GM15510 (cell line): ENCODE measurements around the gene TSHZ1.
A peak's percentile ranks its signal among the peaks of the same experiment; 100 is the strongest.

Source experiments
- POLR2A ChIP-seq: IDR thresholded peaks from 3 replicates; pipeline ENCODE4 v1.6.1; 2011; ENCODE audit warnings: borderline replicate concordance; ENCODE audit not compliant: insufficient read length; ENCODE audit errors: extremely low read depth

TSHZ1 gene

GRCh38 chr18:75210274-75211001, at the start of gene TSHZ1:
Gene TSHZ1 (plus strand): TSS chr18:75210797. CDS start chr18:75211877, 1,080 bp downstream.
- peak; percentile 62 for TF ChIP-seq POLR2A

DNA sequence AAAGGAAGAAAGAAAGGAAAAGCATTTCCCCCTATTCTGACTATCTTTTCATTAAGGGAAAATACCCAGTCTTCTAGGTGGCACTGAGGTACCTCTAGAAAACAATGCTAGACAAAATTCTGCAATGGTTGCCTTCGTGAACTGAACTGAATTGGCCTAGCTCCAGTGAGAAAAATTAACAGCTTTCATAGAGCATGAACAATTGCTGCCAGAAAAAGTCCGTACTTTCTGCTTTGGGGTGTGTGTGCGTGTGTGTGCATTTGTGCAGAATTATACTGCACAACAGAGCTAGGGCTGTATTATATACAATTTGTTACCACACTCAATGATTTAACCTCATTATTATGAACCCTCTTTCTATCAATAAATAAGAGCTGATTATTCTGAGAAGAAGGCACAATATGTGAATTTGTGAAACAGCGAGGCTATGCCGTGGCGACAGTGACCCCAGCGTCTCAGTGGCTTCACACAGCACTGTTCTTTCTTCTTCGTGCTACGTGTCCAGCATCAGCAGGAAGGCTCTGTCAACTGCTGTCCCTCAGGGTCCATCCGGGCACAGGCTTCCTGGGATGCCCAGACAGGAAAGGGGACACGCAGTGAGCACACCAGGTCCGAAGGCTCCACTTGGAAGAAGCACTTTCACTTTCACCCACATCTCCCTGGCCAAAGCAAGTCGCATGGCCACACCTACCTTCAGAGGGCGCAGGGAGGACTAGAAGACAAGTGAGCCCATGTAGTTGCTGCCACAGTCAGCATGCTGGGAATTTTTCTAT, 49.2 kb upstream of the TSHZ1 start:
- no peak for TF ChIP-seq POLR2A

DNA sequence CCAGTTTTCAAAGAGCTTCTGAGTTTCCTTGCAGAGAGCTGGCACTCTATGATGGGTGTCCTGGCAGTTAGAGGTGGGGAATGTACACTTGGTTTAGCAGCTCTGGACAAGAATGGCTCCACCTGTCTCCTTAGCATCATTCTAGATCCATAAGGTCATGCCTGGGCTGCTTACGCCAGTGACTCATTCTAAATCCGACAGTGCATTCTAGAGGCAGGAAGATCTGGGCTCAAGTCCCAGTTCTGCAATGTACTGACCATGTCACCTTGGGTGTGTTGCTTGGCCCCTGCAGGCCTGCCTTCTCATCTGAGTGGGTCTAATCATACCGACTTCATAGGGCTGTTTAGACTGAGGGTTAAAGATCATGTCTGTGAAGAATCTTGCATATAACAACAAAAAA, 48.1 kb upstream of the TSHZ1 start:
- TF ChIP-seq POLR2A, result no peak

- no peak for TF ChIP-seq POLR2A
Observed at GRCh38 chr18:75162978-75163377, 47.6 kb upstream of the TSHZ1 start.

DNA sequence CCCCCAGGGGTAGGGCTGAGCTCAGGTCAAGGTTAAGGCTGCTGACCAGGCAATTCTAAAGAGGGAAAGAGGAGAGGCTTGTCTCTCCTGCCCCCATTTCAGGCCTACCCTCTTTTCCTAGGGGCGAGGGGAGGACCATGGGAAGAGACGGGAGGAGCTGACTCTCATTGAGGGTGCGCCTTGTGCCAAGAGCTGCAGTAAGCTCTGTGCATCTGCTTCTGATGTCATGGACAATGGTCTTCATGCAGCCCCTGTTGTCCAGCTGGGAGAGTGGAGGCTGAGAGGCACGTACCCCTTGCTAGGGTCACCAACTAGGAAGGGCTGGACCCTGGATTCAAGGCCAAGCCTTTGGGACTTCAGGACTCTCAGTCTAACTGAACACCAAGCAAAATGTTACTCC, 46.9 kb upstream of the TSHZ1 start:
- no peak for TF ChIP-seq POLR2A

- no peak for TF ChIP-seq POLR2A
Observed at GRCh38 chr18:75164479-75164878, 46.1 kb upstream of the TSHZ1 start.

GRCh38 chr18:75165926-75166325, 44.7 kb upstream of the TSHZ1 start:
- TF ChIP-seq POLR2A, result no peak

DNA sequence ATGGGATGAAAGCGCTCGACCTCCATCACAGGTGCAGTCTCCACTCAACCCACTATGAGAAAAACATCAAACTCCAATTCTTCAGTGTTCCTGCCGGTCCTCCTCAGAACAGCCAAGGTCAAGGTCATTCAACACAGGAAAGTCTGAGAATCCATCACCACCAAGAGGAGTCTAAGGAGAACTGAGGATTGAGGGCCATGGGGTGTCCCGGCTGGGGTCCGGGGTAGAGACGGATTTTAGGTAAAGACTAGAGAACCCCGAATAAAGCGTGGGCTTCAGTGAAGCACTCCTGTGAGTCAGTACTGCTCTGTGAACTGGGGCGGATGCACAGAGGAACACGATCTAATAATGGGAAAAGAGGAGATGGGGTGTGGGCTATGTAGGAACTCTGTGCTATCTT, 43.5 kb upstream of the TSHZ1 start:
- no peak for TF ChIP-seq POLR2A

DNA sequence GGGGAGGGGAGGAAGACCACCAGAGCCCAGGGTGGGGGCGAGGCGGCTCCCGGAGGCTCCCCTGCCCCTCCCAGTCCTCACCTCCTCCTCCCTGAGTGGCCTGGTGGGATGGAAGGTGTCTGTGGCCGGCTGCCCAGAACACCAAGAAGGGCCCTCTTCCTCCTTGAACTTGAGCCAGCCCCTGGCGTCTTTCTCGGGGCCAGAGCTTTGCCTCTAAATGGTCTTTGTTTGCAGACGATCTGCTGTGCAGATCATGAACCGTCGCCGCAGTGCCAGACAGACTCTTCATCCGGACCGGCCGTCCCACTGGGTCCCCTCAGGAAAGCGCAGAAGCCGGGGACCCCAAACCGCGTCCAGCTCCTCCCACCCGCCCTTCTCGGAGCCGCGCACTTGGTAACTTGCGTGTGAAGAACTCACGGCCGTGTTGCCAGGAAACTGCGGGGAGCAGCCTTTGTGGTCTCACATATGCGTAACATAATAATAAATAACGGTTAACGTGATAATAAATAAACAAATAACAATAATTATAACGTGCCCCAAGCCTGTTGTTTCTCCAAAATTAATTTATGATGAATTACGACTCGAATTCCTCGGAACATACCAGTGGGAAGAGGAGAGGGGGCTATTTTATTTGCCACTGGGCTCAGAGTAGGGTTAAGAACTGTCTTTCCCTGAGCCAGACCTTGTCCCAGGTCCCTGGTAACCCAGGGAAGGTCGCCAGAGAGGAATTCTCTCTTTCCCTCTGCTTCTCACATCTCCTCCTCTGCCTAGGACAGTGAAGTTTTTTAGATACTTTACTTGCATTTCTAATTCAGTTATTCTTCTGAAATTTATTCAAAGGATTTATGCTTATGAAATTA, 42.6 kb upstream of the TSHZ1 start:
- no peak for TF ChIP-seq POLR2A

- TF ChIP-seq POLR2A, result no peak
Observed at GRCh38 chr18:75168619-75169018, 42.0 kb upstream of the TSHZ1 start.

DNA sequence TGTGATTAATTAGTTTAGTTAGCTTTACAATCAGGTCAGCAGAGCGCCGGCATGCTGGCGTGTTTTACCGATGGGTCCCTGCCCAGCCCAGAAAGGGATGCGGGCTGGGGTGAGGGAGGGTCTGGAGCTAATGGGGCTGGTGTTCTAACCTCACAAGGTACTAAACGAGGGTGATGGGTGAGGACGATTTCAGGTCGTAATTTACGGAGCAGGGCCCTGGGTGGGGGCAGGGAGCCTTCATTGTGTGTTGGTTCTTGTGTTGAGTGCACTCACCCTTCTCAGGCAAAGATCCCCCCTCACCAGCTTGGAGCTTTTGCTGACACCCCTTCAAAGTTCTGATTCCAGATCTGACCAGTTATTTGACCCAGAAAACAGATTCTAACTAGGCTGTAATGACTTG, 41.2 kb upstream of the TSHZ1 start:
- TF ChIP-seq POLR2A, result no peak

GRCh38 chr18:75170022-75170789, 40.4 kb upstream of the TSHZ1 start:
- TF ChIP-seq POLR2A, result no peak

DNA sequence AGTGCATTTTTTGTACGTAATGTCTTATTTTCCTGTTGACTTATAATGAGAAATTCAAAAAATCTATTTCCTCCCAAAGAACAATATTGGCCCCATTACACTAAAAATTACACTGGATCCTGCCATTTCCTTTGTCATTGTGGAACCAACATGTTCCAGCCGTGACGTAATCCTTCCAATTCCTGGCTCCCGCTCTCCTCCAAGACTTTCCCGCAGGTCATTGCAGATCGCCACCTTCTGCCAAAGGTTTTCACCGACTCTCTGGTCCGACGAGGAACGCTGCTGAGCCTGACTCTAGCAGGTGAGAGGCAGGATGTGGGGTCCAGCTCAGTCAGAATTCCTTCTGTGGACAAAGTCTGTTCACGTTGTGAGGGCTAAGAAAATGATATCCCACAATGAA, 39.7 kb upstream of the TSHZ1 start:
- TF ChIP-seq POLR2A, result no peak

GRCh38 chr18:75172299-75173124, 38.1 kb upstream of the TSHZ1 start:
- no peak for TF ChIP-seq POLR2A

DNA sequence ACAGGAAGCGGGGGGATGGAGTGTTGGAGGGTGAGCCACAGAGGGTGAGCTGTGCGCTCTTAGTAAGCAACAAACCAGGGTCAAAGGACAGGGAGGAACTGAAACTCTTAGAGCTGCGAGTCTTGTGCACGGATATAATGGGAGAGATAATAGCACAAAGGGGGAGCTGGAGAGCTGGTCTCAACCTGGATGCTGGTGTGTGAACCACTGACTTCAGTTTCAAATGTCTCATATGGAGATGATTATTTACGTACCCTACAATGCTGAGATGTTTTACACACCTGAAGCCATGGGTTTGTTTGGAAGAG, 37.5 kb upstream of the TSHZ1 start:
- no peak for TF ChIP-seq POLR2A

DNA sequence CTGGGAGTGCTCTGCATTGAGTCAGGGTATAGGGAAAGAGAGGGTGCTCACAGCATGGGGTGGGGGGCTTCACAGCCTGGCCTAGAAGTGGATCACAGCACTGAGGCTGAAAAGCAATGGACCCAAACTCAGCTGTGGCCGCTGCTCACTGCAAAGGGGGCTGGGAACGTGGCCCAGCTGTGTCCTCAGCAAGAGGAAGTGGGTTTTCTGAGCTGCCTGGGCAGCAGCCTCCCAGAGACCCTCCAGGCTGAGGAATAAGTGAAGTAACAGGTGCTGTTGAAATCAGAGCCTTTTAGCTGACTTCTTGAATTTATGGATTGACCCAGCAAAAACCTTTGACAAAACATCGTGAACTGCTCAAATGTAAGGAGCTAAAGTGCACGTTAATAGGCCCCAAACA, 36.9 kb upstream of the TSHZ1 start:
- no peak for TF ChIP-seq POLR2A
